Measurements from ENCODE around the gene ABCB4.

DNA sequence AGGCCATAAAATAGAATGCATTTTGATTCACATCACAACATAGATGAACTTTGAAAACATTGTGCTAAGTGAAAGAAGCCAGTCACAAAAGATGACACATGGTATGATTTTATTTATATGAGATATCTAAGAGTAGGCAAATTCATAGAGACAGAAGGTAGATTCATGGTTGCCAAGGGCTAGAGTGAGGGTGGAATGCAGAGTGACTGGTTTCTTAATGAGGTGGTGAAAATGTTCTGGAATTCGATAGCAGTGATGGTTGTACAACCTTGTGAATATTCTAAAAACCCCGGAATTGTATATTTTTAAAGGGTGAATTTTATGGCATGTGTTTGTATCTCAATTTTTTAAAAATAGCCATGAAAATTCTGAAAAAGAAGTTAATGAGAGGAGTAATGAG is 42.9 kb downstream of the ABCB4 start:
- TF ChIP-seq, protein P1, sequence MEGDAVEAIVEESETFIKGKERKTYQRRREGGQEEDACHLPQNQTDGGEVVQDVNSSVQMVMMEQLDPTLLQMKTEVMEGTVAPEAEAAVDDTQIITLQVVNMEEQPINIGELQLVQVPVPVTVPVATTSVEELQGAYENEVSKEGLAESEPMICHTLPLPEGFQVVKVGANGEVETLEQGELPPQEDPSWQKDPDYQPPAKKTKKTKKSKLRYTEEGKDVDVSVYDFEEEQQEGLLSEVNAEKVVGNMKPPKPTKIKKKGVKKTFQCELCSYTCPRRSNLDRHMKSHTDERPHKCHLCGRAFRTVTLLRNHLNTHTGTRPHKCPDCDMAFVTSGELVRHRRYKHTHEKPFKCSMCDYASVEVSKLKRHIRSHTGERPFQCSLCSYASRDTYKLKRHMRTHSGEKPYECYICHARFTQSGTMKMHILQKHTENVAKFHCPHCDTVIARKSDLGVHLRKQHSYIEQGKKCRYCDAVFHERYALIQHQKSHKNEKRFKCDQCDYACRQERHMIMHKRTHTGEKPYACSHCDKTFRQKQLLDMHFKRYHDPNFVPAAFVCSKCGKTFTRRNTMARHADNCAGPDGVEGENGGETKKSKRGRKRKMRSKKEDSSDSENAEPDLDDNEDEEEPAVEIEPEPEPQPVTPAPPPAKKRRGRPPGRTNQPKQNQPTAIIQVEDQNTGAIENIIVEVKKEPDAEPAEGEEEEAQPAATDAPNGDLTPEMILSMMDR (IDR thresholded peaks at IDR 0.05; ENCODE audit: insufficient read depth, low read depth, low read length) = no peak
- TF ChIP-seq EZH2 (IDR thresholded peaks at IDR 0.05; ENCODE audit: insufficient read depth, low read length) = no peak
